Heart left ventricle (tissue), 13 donors: ENCODE results near the gene TMEM184B.
A peak's percentile ranks its signal among the peaks of the same experiment; 100 is the strongest.

Experiments used
- CTCF ChIP-seq, 12 donors: fragments of 200-600 bp; sonication (generic) in 4 of 12; IDR thresholded peaks; one replicate each; pipeline versions ENCODE4 v1.5.0 to v1.8.0; 2018 to 2022; ENCODE audit warnings: antibody characterized with exemption in 12 of 12, mild to moderate bottlenecking in 5 of 12
- POLR2A ChIP-seq, 2 donors: fragments of 450-650 bp; IDR thresholded peaks; one replicate each; pipeline ENCODE4 v1.6.1; 2017; ENCODE audit warnings: antibody characterized with exemption in 2 of 2, mild to moderate bottlenecking in 2 of 2, moderate library complexity in 2 of 2
- donor health status: ischemic (EF 13 %, LVEDD 7.1; RV severe dilation, severe dysfunction).
- donor health status: DM: no; HTN: yes; CAD: no.
- donor health status: DM: no; HTN: no; CAD: no.
- donor health status: ischemic (EF 25% LVEDD 6.9; RV normal size, moderate dysfunction).
- donor health status: ischemic (EF 25% LVEDD 5.7; RV mildly dilated, moderate dysfunction).
- donor health status: ischemic (EF 35%, LVEDD 5.7; RV mildly dilated, moderate dysfunction).
- donor health status: nonischemic (EF 11% LVEDD 7.7; RV severe dilation, severe dysfunction).
- donor health status: DM: yes; HTN: yes; CAD: no.
- donor health status: PGD.
- donor health status: ischemic (EF 29% LVEDD 5.4; RV normal size, mild dysfunction).
- donor health status: nonischemic (EF 23%, LVEDD 6.1; RV moderate dilation, normal function).

- TF ChIP-seq CTCF (IDR thresholded peaks at IDR 0.05) (peak in 10 of 12 donors; percentile 25 to 53 (median 41)), POLR2A (IDR thresholded peaks at IDR 0.05) (no peak)
Measured at GRCh38 chr22:38230108-38230825, 42.5 kb downstream of the TMEM184B start.
